ENCODE data around the gene FNDC3B. TPM values are rescaled to one million over a fixed set of nuclear protein-coding genes. Genes with fewer than 3 reads are reported as not detected.

FNDC3B gene
- total RNA-seq, 1 experiment from 2014 or later: 34.4 TPM

DNA sequence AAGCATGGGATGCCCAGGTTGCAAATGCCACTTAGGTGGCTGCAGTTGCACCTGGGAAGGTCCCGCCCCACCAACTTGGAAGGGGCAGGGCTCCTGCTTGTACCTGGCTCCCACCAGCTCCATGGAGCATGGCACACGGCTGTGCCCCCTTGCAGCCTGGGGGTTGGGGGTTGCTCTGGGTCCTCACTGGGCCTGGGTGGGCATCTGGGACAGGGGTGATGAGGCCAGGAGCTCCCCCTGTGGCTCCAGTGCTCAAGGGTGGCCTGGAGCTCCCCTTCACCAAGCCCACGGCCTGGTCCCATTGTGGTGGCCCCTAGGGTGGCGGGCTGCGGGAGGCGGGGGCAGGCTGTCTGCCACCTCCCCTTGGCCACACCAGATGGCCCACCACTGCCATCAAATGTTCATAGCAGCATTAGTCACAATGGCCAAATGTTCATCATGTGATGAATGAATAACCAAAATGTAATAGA is 372.1 kb downstream of the FNDC3B start:
- in situ Hi-C loops (cut with HindIII; ENCODE audit: low pct_unique_long_range_greater_than_20kb, low sequenced_read_pairs): no loop called here

GRCh38 chr3:172415323-172415722 is 375.9 kb downstream of the FNDC3B start:
- in situ Hi-C loops (cut with HindIII; ENCODE audit: low pct_unique_long_range_greater_than_20kb, low sequenced_read_pairs): no loop called here

More for the DNA sequence above, 372.1 kb downstream of the FNDC3B start:
- DNase-seq (ENCODE audit: low read depth, low spot score): no peak

DNA sequence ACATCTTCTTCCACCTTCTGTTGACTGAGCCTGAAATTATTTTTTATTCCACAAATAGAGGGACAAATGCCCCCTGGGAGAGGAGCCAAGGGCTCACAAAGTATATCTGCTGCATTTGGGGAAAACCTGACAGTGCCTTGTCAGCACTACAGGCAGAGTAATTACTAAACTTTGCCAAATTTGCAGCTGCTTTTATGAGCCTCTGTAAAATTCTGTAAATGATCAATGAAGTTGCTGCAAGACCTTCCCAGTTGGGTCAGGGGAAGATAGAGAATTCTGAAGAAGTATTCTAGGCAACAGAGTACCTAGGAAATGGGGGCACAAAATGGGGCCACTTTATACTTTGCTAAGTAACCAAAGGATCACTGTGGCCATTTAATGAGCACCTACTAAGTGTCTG is 398.3 kb downstream of the FNDC3B start:
- in situ Hi-C loops (cut with HindIII; ENCODE audit: low pct_unique_long_range_greater_than_20kb, low sequenced_read_pairs): no loop called here

More at GRCh38 chr3:172415323-172415722, 375.9 kb downstream of the FNDC3B start:
- DNase-seq (ENCODE audit: low read depth, low spot score): no peak

GRCh38 chr3:172438186-172438585 is 398.8 kb downstream of the FNDC3B start:
- in situ Hi-C loops (cut with HindIII; ENCODE audit: low pct_unique_long_range_greater_than_20kb, low sequenced_read_pairs): no loop called here
- DNase-seq (ENCODE audit: low read depth, low spot score): no peak

More for the DNA sequence above, 398.3 kb downstream of the FNDC3B start:
- no peak for DNase-seq (ENCODE audit: low read depth, low spot score)

GRCh38 chr3:172441581-172441980 is 402.2 kb downstream of the FNDC3B start:
- no peak for DNase-seq (ENCODE audit: low read depth, low spot score)
- in situ Hi-C loops (cut with HindIII; ENCODE audit: low pct_unique_long_range_greater_than_20kb, low sequenced_read_pairs): no loop called here

- in situ Hi-C loops (cut with HindIII; ENCODE audit: low pct_unique_long_range_greater_than_20kb, low sequenced_read_pairs): no loop called here
- no peak for DNase-seq (ENCODE audit: low read depth, low spot score)
These were observed 403.2 kb downstream of the FNDC3B start for GRCh38 chr3:172442606-172443005.

GRCh38 chr3:172444821-172445220 is 405.4 kb downstream of the FNDC3B start:
- DNase-seq (ENCODE audit: low read depth, low spot score): no peak
- in situ Hi-C loops (cut with HindIII; ENCODE audit: low pct_unique_long_range_greater_than_20kb, low sequenced_read_pairs): no loop called here

GRCh38 chr3:172446198-172446597 is 406.8 kb downstream of the FNDC3B start:
- in situ Hi-C loops (cut with HindIII; ENCODE audit: low pct_unique_long_range_greater_than_20kb, low sequenced_read_pairs): no loop called here

GRCh38 chr3:172447611-172448579 is 408.5 kb downstream of the FNDC3B start, which contains the start of gene GHSR:
TSS of gene GHSR (minus strand) at chr3:172448456. CDS start at chr3:172448413, 43 bp downstream.
- no peak for DNase-seq (ENCODE audit: low read depth, low spot score)
- in situ Hi-C loops (cut with HindIII; ENCODE audit: low pct_unique_long_range_greater_than_20kb, low sequenced_read_pairs): no loop called here

More at GRCh38 chr3:172446198-172446597, 406.8 kb downstream of the FNDC3B start:
- no peak for DNase-seq (ENCODE audit: low read depth, low spot score)

- DNase-seq (ENCODE audit: low read depth, low spot score): no peak
- in situ Hi-C loops (cut with HindIII; ENCODE audit: low pct_unique_long_range_greater_than_20kb, low sequenced_read_pairs): no loop called here
These were observed 409.5 kb downstream of the FNDC3B start for GRCh38 chr3:172448661-172449465.

DNA sequence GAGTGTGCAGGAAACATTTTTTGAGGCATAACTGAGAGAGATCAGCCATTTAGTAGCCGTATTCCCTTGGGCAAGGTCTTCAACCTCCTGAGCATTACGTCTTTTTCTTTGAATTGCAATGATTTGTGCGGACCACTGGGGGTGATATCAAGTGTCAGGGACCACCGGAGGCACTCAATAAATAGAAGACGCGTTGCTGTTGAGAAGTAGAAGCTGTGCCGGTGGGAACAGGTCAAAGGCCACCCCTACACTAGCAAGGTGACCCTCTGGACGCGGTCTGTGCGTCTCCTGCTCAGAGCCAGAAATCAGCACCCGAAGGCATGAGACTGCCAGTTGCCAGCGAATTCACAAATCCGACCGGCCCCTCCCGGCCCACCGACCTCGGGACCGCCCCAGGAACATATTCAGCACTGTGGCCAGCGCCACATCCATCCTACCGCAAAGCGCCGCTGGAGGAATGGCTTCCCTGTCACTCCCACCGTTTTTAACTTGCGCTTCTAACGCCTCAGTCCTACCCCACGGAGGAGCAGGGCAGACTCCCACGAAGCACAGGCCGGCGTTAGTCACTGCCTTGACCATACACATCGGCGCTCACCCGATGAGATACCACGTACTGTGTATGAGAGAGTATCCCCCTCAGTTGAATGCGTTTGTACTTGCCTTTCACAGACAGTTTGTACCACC is 410.2 kb downstream of the FNDC3B start:
- peak; percentile 26 for DNase-seq (ENCODE audit: low read depth, low spot score)

More for the DNA sequence above, 410.2 kb downstream of the FNDC3B start:
- in situ Hi-C loops (cut with HindIII; ENCODE audit: low pct_unique_long_range_greater_than_20kb, low sequenced_read_pairs): no loop called here

Small RNA genes lying within 50 kb of the gene (small RNA-seq; reads per million reads assigned to genes)
- 0 reads per million in 2 experiments for gene RN7SL141P

Other genes with a start within 250 kb of the FNDC3B start
- gene PLD1, start 229.1 kb upstream of the FNDC3B start, total RNA-seq (2014; rRNA removed; shearing (Covaris generic)): 87.7 and 92.2 TPM in 2 replicates
- gene TMEM212, start 196.2 kb upstream of the FNDC3B start, total RNA-seq (2014; rRNA removed; shearing (Covaris generic)): not detected in 2 replicates

Measured in SK-MEL-5 (cell line).